HG02798 (cell line): Measurements from ENCODE around the gene ST3GAL4.
"Not testable (repeated sequence)": the region's sequence is repeated elsewhere in the genome, so short reads cannot be mapped to it uniquely, and the experiment has no call there.

Experiments
- ATAC-seq: cut with Tn5 transposase; IDR thresholded peaks from one replicate; pipeline ENCODE4 v1.9.1; 2021; ENCODE audit warnings: mild to moderate bottlenecking; ENCODE audit not compliant: unreplicated experiment, poor library complexity

ST3GAL4 gene

GRCh38 chr11:126355324-126355925 is at the start of gene ST3GAL4:
Gene ST3GAL4, plus strand, starts transcription at chr11:126355686. Its CDS starts 50,470 bp downstream, at chr11:126406156.
- peak; percentile 78 for ATAC-seq

- ATAC-seq = peak; percentile 66
Measured at GRCh38 chr11:126305699-126306098, 49.8 kb upstream of the ST3GAL4 start.

- no peak for ATAC-seq
Measured at GRCh38 chr11:126307706-126308105, 47.8 kb upstream of the ST3GAL4 start.

- ATAC-seq = no peak
Measured at GRCh38 chr11:126308271-126308671, 47.2 kb upstream of the ST3GAL4 start.

- not testable (repeated sequence) for ATAC-seq
Measured at GRCh38 chr11:126308771-126309170, 46.7 kb upstream of the ST3GAL4 start.

GRCh38 chr11:126310200-126310991 is 45.1 kb upstream of the ST3GAL4 start:
- ATAC-seq = peak; percentile 39

- ATAC-seq = no peak
Measured at GRCh38 chr11:126310992-126311310, 44.5 kb upstream of the ST3GAL4 start.

- peak; percentile 76 for ATAC-seq
Measured at GRCh38 chr11:126311401-126312291, 43.8 kb upstream of the ST3GAL4 start.

GRCh38 chr11:126312961-126313360 is 42.5 kb upstream of the ST3GAL4 start:
- no peak for ATAC-seq

GRCh38 chr11:126313826-126314225 is 41.7 kb upstream of the ST3GAL4 start:
- ATAC-seq = no peak

GRCh38 chr11:126317432-126317755 is 38.1 kb upstream of the ST3GAL4 start:
- ATAC-seq = no peak

- ATAC-seq = peak; percentile 35
Measured at GRCh38 chr11:126317756-126318573, 37.5 kb upstream of the ST3GAL4 start.

GRCh38 chr11:126318574-126319373 is 36.7 kb upstream of the ST3GAL4 start:
- peak; percentile 88 for ATAC-seq

- no peak for ATAC-seq
Measured at GRCh38 chr11:126319374-126319740, 36.1 kb upstream of the ST3GAL4 start.

GRCh38 chr11:126322996-126323395 is 32.5 kb upstream of the ST3GAL4 start:
- ATAC-seq = no peak

GRCh38 chr11:126327281-126328000 is 28.0 kb upstream of the ST3GAL4 start:
- no peak for ATAC-seq

GRCh38 chr11:126328001-126328390 is 27.5 kb upstream of the ST3GAL4 start:
- no peak for ATAC-seq

GRCh38 chr11:126328444-126328843 is 27.0 kb upstream of the ST3GAL4 start:
- ATAC-seq = no peak
